Spleen (tissue), 11 donors: ENCODE data around the gene PPP1R12B. TPM values are rescaled to one million over a fixed set of nuclear protein-coding genes. Genes with fewer than 3 reads are reported as not detected.

Experiments used
- DNase-seq: peaks from one replicate; pipeline ENCODE4 v3.0.0-alpha.2; 2020
- H3K27ac ChIP-seq, 8 donors: fragments of 200-600 bp; sonication (generic) in 7 of 8; 1 replicate in 4 of 8; 2 replicates in 4 of 8; pipeline versions ENCODE4 v1.5.0 to v1.8.0; 2016 to 2021; ENCODE audit warnings: inconsistent platforms in 4 of 8, mild to moderate bottlenecking in 4 of 8, moderate library complexity in 1 of 8
- H3K27me3 ChIP-seq, 7 donors: fragments of 200-600 bp; sonication (generic) in 6 of 7; replicated peaks in 1 of 7; 1 replicate in 4 of 7; 2 replicates in 3 of 7; pipeline versions ENCODE4 v1.5.0 to v1.8.0; 2016 to 2021; ENCODE audit warnings: inconsistent platforms in 3 of 7, mild to moderate bottlenecking in 1 of 7
- H3K36me3 ChIP-seq, 6 donors: fragments of 200-600 bp; sonication (generic) in 5 of 6; 1 replicate in 4 of 6; 2 replicates in 2 of 6; pipeline versions ENCODE4 v1.5.0 to v1.8.0; 2016 to 2021; ENCODE audit warnings: inconsistent platforms in 2 of 6
- H3K4me1 ChIP-seq, 6 donors: fragments of 200-600 bp; sonication (generic) in 5 of 6; 1 replicate in 3 of 6; 2 replicates in 3 of 6; pipeline versions ENCODE4 v1.5.0 to v1.8.0; 2016 to 2021; ENCODE audit warnings: inconsistent platforms in 3 of 6
- H3K4me3 ChIP-seq, 8 donors: fragments of 200-600 bp; sonication (generic) in 7 of 8; 1 replicate in 4 of 8; 2 replicates in 4 of 8; pipeline versions ENCODE4 v1.5.0 to v1.8.0; 2016 to 2021; ENCODE audit warnings: inconsistent platforms in 4 of 8, mild to moderate bottlenecking in 4 of 8, moderate library complexity in 2 of 8
- H3K9me3 ChIP-seq, 8 donors: fragments of 200-600 bp; sonication (generic) in 7 of 8; 1 replicate in 4 of 8; 2 replicates in 4 of 8; pipeline versions ENCODE4 v1.5.0 to v1.8.0; 2016 to 2021; ENCODE audit warnings: inconsistent platforms in 4 of 8
- CTCF ChIP-seq, 11 experiments: fragments of 200-600 bp in 7 of 11; fragments of 450-650 bp in 4 of 11; sonication (generic) in 4 of 11; IDR thresholded peaks in 8 of 11; conservative IDR thresholded peaks in 3 of 11; 1 replicate in 7 of 11; 2 replicates in 4 of 11; pipeline versions ENCODE4 v1.4.0 to v1.8.0; 2016 to 2021; ENCODE audit warnings: antibody characterized with exemption in 11 of 11, inconsistent platforms in 4 of 11, mild to moderate bottlenecking in 1 of 11
- POLR2A ChIP-seq, 3 donors: fragments of 450-650 bp; IDR thresholded peaks; one replicate each; pipeline ENCODE4 v1.5.1; 2017; ENCODE audit warnings: antibody characterized with exemption in 3 of 3, mild to moderate bottlenecking in 1 of 3
- POLR2AphosphoS5 ChIP-seq, 3 donors: sonication (generic); formaldehyde crosslinking; IDR thresholded peaks; one replicate each; pipeline ENCODE4 v1.5.1; 2017; ENCODE audit warnings: antibody characterized with exemption in 3 of 3
- WGBS, 5 donors: extraction: QIAGEN DNeasy Blood & Tissue Kit in 3 of 5; methylation state at CpG; one replicate each; pipeline versions ENCODE4 v1.1.5 to v1.1.7; 2013 to 2018; 5-methylcytosine and 5-hydroxymethylcytosine counted together
- intact Hi-C: fragments of 100-400 bp; cut with DNase I; formaldehyde crosslinking; loops from one replicate; pipeline ENCODE4 v1.15.0; 2023; ENCODE audit warnings: low total_unique reads
- polyA plus RNA-seq, 3 donors: library from polyadenylated mRNA; stranded (reverse); fragments of 200-250 nt; gene quantifications; one replicate each; pipeline ENCODE4 v1.2.1, GENCODE V29; 2013
- total RNA-seq, 7 donors: library from RNA; depleted of rRNA in 3 of 7; stranded (reverse); fragments of >200 nt in 3 of 7; fragmentation: NEBNext Ultra II Directional in 4 of 7; extraction: Animal tissue kit (Norgen Biotek cat#: 25700) in 4 of 7; gene quantifications; one replicate each; pipeline versions ENCODE4 v1.1.0 to v1.2.1, GENCODE V29; 2016 to 2021
- donor health status: healthy with polysubstance abuse.
- donor health status: DM: no; HTN: no; CAD: no; lungs with moderate emphysema.
- donor health status: DM: no; HTN: no; CAD: no.
- donor health status: Bipolar disorder and iron deficiency.
- donor health status: healthy.
- donor health status: DM: no; HTN: no; CAD: no.
- donor health status: DM: yes; HTN: yes; CAD: no.

Gene PPP1R12B
- total and polyA plus RNA-seq, 10 donors: 2.4 to 124 (median 73.7) TPM

GRCh38 chr1:202591515-202591914 is 243.0 kb downstream of the PPP1R12B start:
- Histone ChIP-seq H3K4me3 (no peak overlapping the region), H3K36me3 (peaks cover 0 to 44% (median 0%) of the 10 kb centered on the region in 6 donors), H3K9me3 (no peaks in the 10 kb centered on the region), H3K27me3 (no peaks in the 10 kb centered on the region), H3K27ac (no peak overlapping the region), H3K4me1 (peaks cover 0 to 37% (median 8%) of the 10 kb centered on the region in 6 donors)
- no peak for TF ChIP-seq POLR2AphosphoS5 (IDR thresholded peaks at IDR 0.05)
- TF ChIP-seq POLR2A (IDR thresholded peaks at IDR 0.05): no peak
- no peak for TF ChIP-seq CTCF (IDR thresholded peaks at IDR 0.05 in 8 of 11, conservative IDR thresholded peaks at IDR 0.05 in 3 of 11)
- intact Hi-C loops: no loop called here
- no peak for DNase-seq
- 84 to 96% (median 94%) methylated on average over 5 to 7 of the region's 7 CpGs for WGBS, 5 donors

- Histone ChIP-seq H3K27ac (no peak overlapping the region), H3K27me3 (no peaks in the 10 kb centered on the region), H3K36me3 (peaks cover 0 to 40% (median 0%) of the 10 kb centered on the region in 6 donors), H3K4me3 (no peak overlapping the region), H3K4me1 (peaks cover 0 to 36% (median 6%) of the 10 kb centered on the region in 6 donors), H3K9me3 (no peaks in the 10 kb centered on the region)
- TF ChIP-seq CTCF (IDR thresholded peaks at IDR 0.05 in 8 of 11, conservative IDR thresholded peaks at IDR 0.05 in 3 of 11) (no peak), POLR2AphosphoS5 (IDR thresholded peaks at IDR 0.05) (no peak), POLR2A (IDR thresholded peaks at IDR 0.05) (no peak)
- no peak for DNase-seq
- intact Hi-C loops: no loop called here
- WGBS, 5 donors: 83 to 93% (median 89%) methylated on average over 5 to 7 of the region's 7 CpGs
Observed at GRCh38 chr1:202592146-202592545, 243.6 kb downstream of the PPP1R12B start.

GRCh38 chr1:202593845-202594244 is 245.3 kb downstream of the PPP1R12B start:
- Histone ChIP-seq H3K36me3 (peaks cover 0 to 30% (median 0%) of the 10 kb centered on the region in 6 donors), H3K4me1 (peaks cover 0 to 26% (median 7%) of the 10 kb centered on the region in 6 donors), H3K4me3 (no peak overlapping the region), H3K27ac (no peak overlapping the region), H3K9me3 (no peaks in the 10 kb centered on the region), H3K27me3 (no peaks in the 10 kb centered on the region)
- intact Hi-C loops: no loop called here
- TF ChIP-seq CTCF (IDR thresholded peaks at IDR 0.05 in 8 of 11, conservative IDR thresholded peaks at IDR 0.05 in 3 of 11) (no peak), POLR2AphosphoS5 (IDR thresholded peaks at IDR 0.05) (no peak), POLR2A (IDR thresholded peaks at IDR 0.05) (no peak)
- 67 to 86% (median 83%) methylated on average over 3 to 4 of the region's 4 CpGs for WGBS, 5 donors
- no peak for DNase-seq

GRCh38 chr1:202596638-202597037 is 248.1 kb downstream of the PPP1R12B start:
- no peak overlapping the region for H3K27ac ChIP-seq

More at GRCh38 chr1:202596638-202597037, 248.1 kb downstream of the PPP1R12B start:
- Histone ChIP-seq H3K36me3 (peaks cover 0 to 39% (median 0%) of the 10 kb centered on the region in 6 donors), H3K4me3 (no peak overlapping the region), H3K9me3 (no peaks in the 10 kb centered on the region), H3K4me1 (peaks cover 0 to 22% (median 7%) of the 10 kb centered on the region in 6 donors), H3K27me3 (no peaks in the 10 kb centered on the region)
- TF ChIP-seq POLR2A (IDR thresholded peaks at IDR 0.05) (no peak), POLR2AphosphoS5 (IDR thresholded peaks at IDR 0.05) (no peak), CTCF (IDR thresholded peaks at IDR 0.05 in 8 of 11, conservative IDR thresholded peaks at IDR 0.05 in 3 of 11) (no peak)
- peak; percentile 37 for DNase-seq
- WGBS, 5 donors: 89 to 97% (median 91%) methylated on average over 13 of the region's 13 CpGs
- intact Hi-C loops: no loop called here
